Aorta (tissue), 5 donors: ENCODE data around the gene NTM. TPM values are rescaled to one million over a fixed set of nuclear protein-coding genes. Genes with fewer than 3 reads are reported as not detected.

Experiments used
- ATAC-seq: fragments of 200-7000 bp; cut with Tn5 transposase; one replicate; pipeline ENCODE4 v1.9.1; 2022; ENCODE audit warnings: moderate library complexity; ENCODE audit not compliant: low FRiP score
- DNase-seq, 2 donors: peaks; one replicate each; pipeline ENCODE4 v3.0.0-alpha.2; 2020
- H3K27ac ChIP-seq, 2 donors: one replicate each; pipeline ENCODE4 v1.5.1; 2013; ENCODE audit warnings: low read length in 2 of 2, mild to moderate bottlenecking in 2 of 2, moderate library complexity in 2 of 2, control low read depth in 1 of 2, inconsistent platforms in 1 of 2, low read depth in 1 of 2
- H3K27me3 ChIP-seq, 2 donors: one replicate each; pipeline ENCODE4 v1.6.1; 2013; ENCODE audit warnings: control low read depth in 1 of 2, low read length in 1 of 2, mild to moderate bottlenecking in 1 of 2, moderate library complexity in 1 of 2; ENCODE audit not compliant: insufficient read depth in 2 of 2, control insufficient read depth in 1 of 2
- H3K36me3 ChIP-seq, 2 donors: one replicate each; pipeline ENCODE4 v1.6.1; 2013; ENCODE audit warnings: control low read depth in 1 of 2, low read length in 1 of 2, mild to moderate bottlenecking in 1 of 2; ENCODE audit not compliant: insufficient read depth in 2 of 2, control insufficient read depth in 1 of 2
- H3K4me1 ChIP-seq, 2 donors: one replicate each; pipeline ENCODE4 v1.6.1; 2013; ENCODE audit warnings: low read length in 2 of 2, control low read depth in 1 of 2, mild to moderate bottlenecking in 1 of 2, moderate library complexity in 1 of 2; ENCODE audit not compliant: insufficient read depth in 2 of 2, control insufficient read depth in 1 of 2
- H3K4me3 ChIP-seq, 2 donors: one replicate each; pipeline ENCODE4 v1.5.1; 2013; ENCODE audit warnings: low read length in 2 of 2, control low read depth in 1 of 2, mild to moderate bottlenecking in 1 of 2
- H3K9me3 ChIP-seq: one replicate; pipeline ENCODE4 v1.6.1; 2013; ENCODE audit warnings: mild to moderate bottlenecking, low read length; ENCODE audit not compliant: control insufficient read depth
- WGBS, 2 donors: extraction: QIAGEN DNeasy Blood & Tissue Kit; methylation state at CpG; one replicate each; pipeline ENCODE4 v1.1.7; 2013; 5-methylcytosine and 5-hydroxymethylcytosine counted together
- intact Hi-C, 2 donors: fragments of 100-400 bp; cut with DNase I; formaldehyde crosslinking; loops; one replicate each; pipeline versions ENCODE4 v1.14.2 to v1.15.0; 2022
- polyA plus RNA-seq, 2 donors: library from polyadenylated mRNA; stranded (reverse); fragments of 200-250 nt; gene quantifications; one replicate each; pipeline ENCODE4 v1.2.3, GENCODE V29; 2013
- total RNA-seq, 2 donors: library from RNA; stranded (reverse); fragmentation: NEBNext Ultra II Directional; extraction: Animal tissue kit (Norgen Biotek cat#: 25700); gene quantifications; one replicate each; pipeline ENCODE4 v1.2.1, GENCODE V29; 2021
- donor health status: healthy with polysubstance abuse.
- donor health status: Bipolar disorder and iron deficiency.
- donor health status: DM: no; HTN: no; CAD: no.
- donor health status: DM: no; HTN: no; CAD: no.
- donor health status: DM: yes; HTN: yes; CAD: no.

Gene NTM
- total and polyA plus RNA-seq, 4 donors: 0.28 to 5.3 (median 1.9) TPM; not detected in 1

DNA sequence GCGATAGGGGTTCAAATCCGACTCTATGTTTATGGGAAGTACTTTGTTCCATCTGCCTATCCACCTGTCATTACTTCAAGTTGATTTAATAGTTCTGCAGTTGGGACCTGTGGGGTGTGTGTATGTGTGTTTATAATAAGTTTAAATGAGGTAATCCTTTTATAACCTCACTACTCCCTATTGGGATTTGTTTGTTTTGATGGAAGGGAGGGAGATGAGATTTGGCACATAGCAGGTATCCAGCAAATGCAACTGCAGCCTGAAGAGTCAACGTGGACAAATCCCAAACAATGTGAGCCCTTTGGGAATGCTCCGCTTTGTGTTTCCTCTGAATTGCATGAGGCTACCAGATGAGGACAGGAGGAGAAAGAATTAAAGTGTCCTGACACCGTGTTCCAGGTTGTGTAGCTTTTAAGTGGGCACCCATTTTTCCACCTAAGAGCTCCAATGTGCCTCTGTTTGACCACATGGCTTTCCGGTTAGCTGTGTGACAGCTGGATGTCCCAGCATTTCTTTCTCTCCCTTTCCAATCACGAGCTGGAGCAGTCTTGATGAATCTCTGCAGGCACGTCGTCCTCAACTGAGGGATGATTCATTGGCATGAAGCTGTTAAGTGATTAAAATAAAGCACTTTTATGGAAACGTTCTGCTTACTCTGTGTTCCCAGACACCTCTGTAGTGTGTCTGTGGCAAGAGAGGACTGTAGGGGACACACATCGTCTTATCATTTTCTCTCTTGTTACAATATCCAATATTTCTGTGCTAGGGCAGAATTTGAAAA lies 610.7 kb downstream of the NTM start:
- no peak for ATAC-seq
- intact Hi-C loops: no loop called here
- 43 to 53% methylated on average over 11 of the region's 11 CpGs for WGBS, 2 donors
- no peak overlapping the region for H3K4me3 ChIP-seq
- H3K27me3 ChIP-seq: no peaks in the 10 kb centered on the region
- no peaks in the 10 kb centered on the region for H3K9me3 ChIP-seq
- no peaks in the 10 kb centered on the region for H3K4me1 ChIP-seq
- no peak overlapping the region for H3K27ac ChIP-seq
- DNase-seq: no peak
- no peaks in the 10 kb centered on the region for H3K36me3 ChIP-seq

DNA sequence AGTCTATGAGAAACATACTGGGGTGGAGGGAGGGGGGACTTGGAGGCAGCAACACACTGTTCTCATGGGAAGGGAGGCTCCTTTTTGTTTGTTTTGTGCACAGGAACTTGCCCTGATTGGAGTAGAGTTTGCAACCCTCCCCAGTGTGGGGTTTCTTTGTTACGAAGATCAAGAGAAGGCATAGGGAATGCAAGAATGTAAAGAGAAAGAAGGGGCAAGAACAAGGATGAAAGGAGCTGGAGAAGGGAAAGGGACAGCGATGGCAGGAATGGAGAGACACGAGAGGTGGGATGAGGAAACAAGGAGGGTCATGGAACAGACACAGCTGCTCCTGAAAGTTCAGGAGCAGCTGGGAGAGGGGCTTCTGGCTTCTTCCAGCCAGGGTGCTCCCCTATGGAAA lies 611.7 kb downstream of the NTM start:
- no peak overlapping the region for H3K4me3 ChIP-seq
- no peaks in the 10 kb centered on the region for H3K36me3 ChIP-seq
- H3K27me3 ChIP-seq: no peaks in the 10 kb centered on the region
- no peaks in the 10 kb centered on the region for H3K9me3 ChIP-seq
- H3K27ac ChIP-seq: no peak overlapping the region
- DNase-seq (no peak), ATAC-seq (no peak)
- intact Hi-C loops: no loop called here
- WGBS, 2 donors: 7 to 16% methylated on average over 3 of the region's 3 CpGs
- no peaks in the 10 kb centered on the region for H3K4me1 ChIP-seq

DNA sequence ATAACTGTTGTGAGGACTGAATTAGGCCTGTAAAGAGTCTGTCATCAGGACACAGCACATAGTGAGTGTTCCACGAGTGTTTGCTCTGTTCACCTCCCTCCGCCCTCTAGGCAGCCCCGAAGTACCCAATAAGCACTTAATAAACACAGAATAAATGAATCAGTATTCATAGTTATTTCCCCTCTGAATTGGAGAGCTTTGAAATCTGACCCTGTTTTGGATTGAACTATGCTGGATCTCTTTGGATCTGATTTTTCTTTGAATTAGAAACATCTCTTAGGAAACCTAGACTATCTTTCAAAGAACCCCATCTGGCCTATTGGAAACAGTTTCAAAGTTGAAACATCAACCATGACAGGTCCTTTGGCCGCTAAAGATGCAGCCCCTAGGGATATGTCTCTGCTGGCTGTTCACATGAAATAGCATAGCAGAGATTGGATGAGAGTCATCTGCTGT lies 615.5 kb downstream of the NTM start:
- no peak for ATAC-seq
- H3K9me3 ChIP-seq: no peaks in the 10 kb centered on the region
- intact Hi-C loops: no loop called here
- H3K36me3 ChIP-seq: no peaks in the 10 kb centered on the region
- no peaks in the 10 kb centered on the region for H3K27me3 ChIP-seq
- no peak overlapping the region for H3K27ac ChIP-seq
- no peaks in the 10 kb centered on the region for H3K4me1 ChIP-seq
- DNase-seq: no peak
- 61 to 64% methylated on average over 4 of the region's 4 CpGs for WGBS, 2 donors
- no peak overlapping the region for H3K4me3 ChIP-seq

DNA sequence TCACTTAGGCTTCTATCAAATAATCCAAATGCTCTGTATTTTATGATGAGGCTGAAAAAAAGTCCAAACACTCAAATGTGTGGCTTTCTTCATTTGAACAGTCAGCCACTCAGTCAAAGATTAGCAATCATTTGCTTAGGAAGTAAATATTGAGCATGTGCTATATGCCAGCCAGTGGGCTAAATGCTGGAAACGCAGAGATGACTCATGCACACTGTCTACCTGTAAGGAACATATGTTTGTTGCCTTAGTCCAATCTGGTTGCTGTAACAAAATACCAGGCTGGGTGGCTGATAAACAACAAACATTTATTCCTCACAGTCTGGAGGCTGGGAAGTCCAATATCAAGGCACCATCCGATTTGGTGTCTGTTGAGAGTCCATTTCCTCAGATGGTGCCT lies 617.3 kb downstream of the NTM start:
- Histone ChIP-seq H3K27ac (no peak overlapping the region), H3K9me3 (no peaks in the 10 kb centered on the region), H3K27me3 (no peaks in the 10 kb centered on the region), H3K4me3 (no peak overlapping the region), H3K4me1 (no peaks in the 10 kb centered on the region), H3K36me3 (no peaks in the 10 kb centered on the region)
- ATAC-seq (no peak), DNase-seq (no peak)
- WGBS, 2 donors: 71 to 78% methylated on average over 2 of the region's 2 CpGs
- intact Hi-C loops: no loop called here

DNA sequence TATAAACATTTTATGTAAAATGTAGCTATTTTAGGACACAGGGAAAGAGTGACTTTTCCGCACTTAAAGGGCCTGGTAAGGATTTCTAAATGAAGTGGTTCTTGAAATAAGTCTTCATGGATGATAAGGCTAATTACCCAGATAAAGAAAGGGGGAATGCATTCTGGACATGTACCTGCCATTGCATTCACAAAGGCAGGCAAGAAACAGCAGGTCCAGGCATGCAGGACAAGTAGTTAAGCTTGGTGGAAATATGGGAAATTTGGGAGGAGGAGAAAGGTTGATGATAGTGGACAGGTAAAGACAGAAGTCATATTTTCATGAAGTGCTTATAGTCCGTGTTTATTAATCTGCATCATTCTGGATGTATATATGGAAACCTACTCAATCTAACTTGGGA lies 621.2 kb downstream of the NTM start:
- Histone ChIP-seq H3K9me3 (no peaks in the 10 kb centered on the region), H3K27ac (no peak overlapping the region), H3K4me1 (no peaks in the 10 kb centered on the region), H3K27me3 (no peaks in the 10 kb centered on the region), H3K4me3 (no peak overlapping the region), H3K36me3 (no peaks in the 10 kb centered on the region)
- ATAC-seq: no peak
- no peak for DNase-seq
- 73 to 83% methylated on average over 2 of the region's 2 CpGs for WGBS, 2 donors
- intact Hi-C loops: no loop called here

DNA sequence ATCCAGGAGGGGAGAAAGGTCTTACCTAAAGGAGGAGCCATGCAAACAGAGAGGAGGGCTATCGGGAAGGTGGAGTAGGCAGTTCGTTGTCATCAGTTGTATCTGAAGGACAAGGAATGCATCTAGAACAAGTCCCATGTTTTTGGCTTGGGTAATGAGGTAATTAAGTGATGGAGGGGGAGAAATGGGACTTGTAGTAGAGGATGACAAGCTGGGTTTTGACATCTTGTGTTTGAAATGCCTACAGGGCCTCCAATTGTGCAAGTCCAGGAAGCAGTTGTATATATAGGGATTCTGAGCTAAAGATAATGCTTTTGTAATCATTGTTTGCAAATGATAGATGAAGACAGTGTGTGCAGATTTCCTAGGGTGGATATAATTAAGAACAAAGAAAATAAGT lies 622.8 kb downstream of the NTM start:
- intact Hi-C loops: no loop called here
- H3K9me3 ChIP-seq: no peaks in the 10 kb centered on the region
- H3K27ac ChIP-seq: no peak overlapping the region
- 69 to 80% methylated on average over 2 of the region's 2 CpGs for WGBS, 2 donors
- H3K36me3 ChIP-seq: no peaks in the 10 kb centered on the region
- no peaks in the 10 kb centered on the region for H3K27me3 ChIP-seq
- no peaks in the 10 kb centered on the region for H3K4me1 ChIP-seq
- H3K4me3 ChIP-seq: no peak overlapping the region
- no peak for ATAC-seq
- DNase-seq: no peak

DNA sequence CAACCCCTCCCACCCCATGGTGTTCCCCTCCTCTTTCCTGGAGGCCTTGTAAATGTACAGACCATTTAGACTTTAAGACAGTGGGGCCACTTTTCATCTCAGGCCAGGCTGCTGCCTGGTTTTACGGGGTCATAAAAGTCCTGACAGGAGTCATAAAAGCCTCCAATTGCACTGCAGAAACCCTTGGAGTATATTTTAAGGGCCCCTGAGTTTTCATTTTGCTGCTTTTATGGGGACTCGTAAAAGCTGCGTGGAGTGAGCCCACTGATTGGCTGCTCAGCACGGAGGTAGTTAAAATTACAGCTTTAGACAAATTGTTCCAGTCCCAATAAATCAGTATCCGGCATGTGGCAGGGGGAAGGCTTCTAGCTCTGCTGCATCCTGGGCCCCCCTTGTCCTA lies 627.6 kb downstream of the NTM start:
- H3K27me3 ChIP-seq: no peaks in the 10 kb centered on the region
- DNase-seq (no peak), ATAC-seq (no peak)
- no peaks in the 10 kb centered on the region for H3K4me1 ChIP-seq
- 9 to 30% methylated on average over 5 of the region's 5 CpGs for WGBS, 2 donors
- intact Hi-C loops: no loop called here
- no peak overlapping the region for H3K27ac ChIP-seq
- no peaks in the 10 kb centered on the region for H3K9me3 ChIP-seq
- no peaks in the 10 kb centered on the region for H3K36me3 ChIP-seq
- H3K4me3 ChIP-seq: no peak overlapping the region

DNA sequence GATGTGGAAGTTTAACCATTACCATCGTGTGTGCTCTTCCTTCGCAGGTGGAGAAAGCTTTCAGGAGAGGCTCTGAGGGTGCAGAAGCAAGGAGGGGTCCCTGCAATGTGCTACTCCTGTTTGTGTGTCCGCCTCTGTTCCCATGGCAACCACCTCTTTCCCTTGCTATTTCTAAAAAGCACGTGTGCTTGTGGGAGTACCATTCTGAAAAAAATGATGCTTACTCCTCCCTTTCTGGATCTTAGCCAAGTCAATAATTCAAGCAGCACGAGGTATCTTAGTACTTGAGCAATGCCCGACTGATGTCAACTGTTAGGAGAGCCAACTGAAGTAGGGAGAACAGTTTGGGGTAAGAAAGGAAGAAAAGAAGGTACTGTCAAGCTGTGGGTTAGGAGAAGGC lies 628.7 kb downstream of the NTM start:
- 29 to 39% methylated on average over 6 of the region's 6 CpGs for WGBS, 2 donors
- Histone ChIP-seq H3K27me3 (no peaks in the 10 kb centered on the region), H3K4me3 (no peak overlapping the region), H3K36me3 (no peaks in the 10 kb centered on the region), H3K4me1 (no peaks in the 10 kb centered on the region), H3K9me3 (no peaks in the 10 kb centered on the region), H3K27ac (no peak overlapping the region)
- intact Hi-C loops: no loop called here
- DNase-seq: no peak
- ATAC-seq: no peak

DNA sequence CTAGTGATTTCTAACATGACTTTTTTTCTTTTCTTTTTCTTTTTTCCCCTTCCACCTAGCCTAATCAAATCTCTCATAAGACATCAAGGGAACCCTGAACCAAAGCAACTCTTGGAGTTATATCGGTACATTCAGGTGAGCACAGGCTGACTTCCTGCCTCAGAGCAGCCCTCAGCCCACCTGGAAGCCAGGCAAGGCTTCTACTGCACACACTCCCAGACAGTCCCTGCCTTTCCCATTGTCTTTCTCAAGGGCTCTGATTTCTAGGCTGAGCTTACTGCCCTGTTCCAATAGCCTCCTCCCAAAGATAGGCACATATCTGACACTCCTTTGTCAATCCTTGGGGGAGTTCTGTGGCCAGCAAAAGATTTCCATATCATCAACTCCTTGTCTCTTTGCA lies 629.5 kb downstream of the NTM start:
- 88 to 92% methylated on average over 1 of the region's 1 CpG for WGBS, 2 donors
- H3K36me3 ChIP-seq: no peaks in the 10 kb centered on the region
- H3K4me1 ChIP-seq: no peaks in the 10 kb centered on the region
- no peak for DNase-seq
- no peak for ATAC-seq
- intact Hi-C loops: no loop called here
- H3K27ac ChIP-seq: no peak overlapping the region
- no peaks in the 10 kb centered on the region for H3K9me3 ChIP-seq
- no peaks in the 10 kb centered on the region for H3K27me3 ChIP-seq
- H3K4me3 ChIP-seq: no peak overlapping the region
